HG03571 (cell line): ENCODE results near the gene ANXA2.

Source experiments
- ATAC-seq: cut with Tn5 transposase; IDR thresholded peaks from one replicate; pipeline ENCODE4 v1.9.1; 2021; ENCODE audit not compliant: unreplicated experiment

ANXA2 gene

DNA sequence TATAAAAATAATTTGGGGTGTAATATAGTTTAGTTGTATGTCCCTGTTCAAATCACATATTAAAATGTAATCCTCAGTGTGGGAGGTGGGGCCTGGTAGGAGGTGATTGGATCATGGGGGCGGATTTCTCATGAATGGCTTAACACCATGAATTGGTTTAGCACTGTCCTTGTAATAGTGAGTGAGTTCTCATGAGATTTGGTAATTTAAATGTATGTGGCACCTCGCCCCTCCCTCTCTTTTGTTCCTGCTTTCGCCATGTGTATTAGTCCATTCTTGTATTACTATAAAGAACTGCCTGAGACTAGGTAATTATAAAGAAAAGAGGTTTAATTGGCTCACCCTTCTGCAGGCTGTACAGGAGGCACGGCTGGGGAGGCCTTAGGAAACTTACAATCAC, 83.9 kb downstream of the ANXA2 start:
- ATAC-seq: no peak

DNA sequence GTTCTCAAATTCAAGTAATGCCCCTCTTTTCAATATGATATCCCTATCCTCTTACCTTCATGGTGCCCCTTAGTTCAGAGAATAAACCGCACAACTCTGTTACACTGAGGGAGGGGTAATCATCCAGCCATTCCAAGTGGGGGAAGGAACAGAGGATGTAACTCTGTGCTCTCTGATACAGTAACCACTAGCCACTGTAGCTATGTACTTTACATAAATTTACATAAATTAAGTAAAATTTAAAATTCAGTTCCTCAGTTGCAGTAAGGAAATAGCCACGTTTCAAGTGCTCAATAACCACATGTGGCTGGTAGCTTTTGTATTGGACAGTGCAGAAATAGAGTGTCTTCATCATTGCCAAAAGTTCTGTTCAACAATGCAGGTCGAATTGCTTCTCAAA, 90.8 kb downstream of the ANXA2 start:
- no peak for ATAC-seq

DNA sequence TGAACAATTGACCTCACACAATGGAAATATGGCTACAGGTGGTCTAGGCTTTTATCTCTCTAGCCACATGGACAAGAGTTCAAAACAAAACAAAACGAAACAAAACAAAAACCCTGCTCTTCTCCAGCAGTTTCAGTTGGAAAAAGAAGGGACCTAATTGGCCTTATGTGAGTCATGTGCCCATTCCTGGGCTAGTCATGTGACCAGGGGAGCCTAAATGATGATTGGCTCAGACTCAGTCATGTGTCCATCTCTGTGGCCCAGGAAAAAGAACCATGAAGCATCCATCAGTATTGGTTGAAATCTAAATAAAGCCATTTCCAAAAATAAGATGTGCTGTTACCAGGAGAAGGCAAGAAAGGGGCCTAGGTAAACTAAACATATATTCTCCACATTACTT, 96.8 kb downstream of the ANXA2 start:
- no peak for ATAC-seq

DNA sequence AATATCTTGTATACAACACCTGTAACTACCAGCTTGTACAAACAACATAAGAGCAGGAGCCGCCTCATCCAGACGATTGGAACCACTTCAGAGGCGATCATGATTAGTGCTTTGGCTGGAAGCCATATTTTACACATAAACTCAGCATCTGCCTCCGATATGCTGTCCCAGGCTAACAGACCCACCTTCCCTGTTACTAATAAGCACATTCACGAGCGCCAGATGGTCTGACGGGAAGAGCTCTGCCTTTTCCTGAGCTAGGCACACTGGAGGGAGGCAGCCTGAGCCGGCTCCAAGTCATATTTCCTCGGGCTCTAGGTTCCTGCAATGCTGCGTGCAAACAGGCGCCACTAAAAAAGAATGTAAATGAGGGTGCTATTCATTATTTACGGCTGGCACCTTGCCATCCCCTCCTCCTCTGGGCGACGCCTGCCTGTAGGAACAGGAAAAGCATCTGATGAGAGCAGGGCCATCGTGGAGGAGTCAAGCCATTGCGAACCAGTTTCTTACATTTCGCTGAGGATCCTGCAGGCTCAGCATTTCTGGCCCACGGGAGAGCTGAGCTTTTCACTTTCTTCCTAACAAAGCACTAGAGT, 98.2 kb downstream of the ANXA2 start:
- no peak for ATAC-seq
